ENCODE results near the gene FAR2.
"Not testable (repeated sequence)": the region's sequence is repeated elsewhere in the genome, so short reads cannot be mapped to it uniquely, and the experiment has no call there.

Gene FAR2

GRCh38 chr12:29148911-29149690 is at the start of gene FAR2:
Gene FAR2, plus strand, starts transcription at chr12:29149278. Its CDS starts 121,172 bp downstream, at chr12:29270450.
- peak within 1 kb of the TSS; percentile 56 for H3K4me3 ChIP-seq
- peak; percentile 39 to 78 for DNase-seq (ENCODE audit: low spot score in 2 of 2)
- in situ Hi-C loops (cut with MboI; ENCODE audit: low sequenced_read_pairs): no loop called here

GRCh38 chr12:29102741-29103140 is 46.3 kb upstream of the FAR2 start:
- in situ Hi-C loops (cut with MboI; ENCODE audit: low sequenced_read_pairs): no loop called here
- no peak for DNase-seq (ENCODE audit: low spot score in 2 of 2)
- Histone ChIP-seq H3K9me3 (no peaks in the 10 kb centered on the region), H3K4me3 (no peak overlapping the region), H3K36me3 (replicated peaks) (no peaks in the 10 kb centered on the region), H3K27me3 (ENCODE audit: low read depth) (0 out of 2 replicates have a peak, but pooled peaks cover 2% of the 10 kb centered on the region), H3K4me1 (no peaks in the 10 kb centered on the region)

More at GRCh38 chr12:29148911-29149690, at the start of gene FAR2:
- Histone ChIP-seq H3K27me3 (ENCODE audit: low read depth) (no peaks in the 10 kb centered on the region), H3K36me3 (replicated peaks) (no peaks in the 10 kb centered on the region), H3K4me1 (peaks cover 13% of the 10 kb centered on the region), H3K9me3 (no peaks in the 10 kb centered on the region)

- DNase-seq (ENCODE audit: low spot score in 2 of 2): no peak
- Histone ChIP-seq H3K4me3 (no peak overlapping the region), H3K4me1 (no peaks in the 10 kb centered on the region)
Observed at GRCh38 chr12:29103539-29103974, 45.5 kb upstream of the FAR2 start.

GRCh38 chr12:29104516-29104915 is 44.6 kb upstream of the FAR2 start:
- H3K4me1 ChIP-seq: no peaks in the 10 kb centered on the region
- H3K4me3 ChIP-seq: no peak overlapping the region
- H3K9me3 ChIP-seq: no peaks in the 10 kb centered on the region
- H3K27me3 ChIP-seq (ENCODE audit: low read depth): 0 out of 2 replicates have a peak, but pooled peaks cover 2% of the 10 kb centered on the region
- no peak for DNase-seq (ENCODE audit: low spot score in 2 of 2)
- in situ Hi-C loops (cut with MboI; ENCODE audit: low sequenced_read_pairs): no loop called here
- H3K36me3 ChIP-seq (replicated peaks): no peaks in the 10 kb centered on the region

More at GRCh38 chr12:29103539-29103974, 45.5 kb upstream of the FAR2 start:
- in situ Hi-C loops (cut with MboI; ENCODE audit: low sequenced_read_pairs): no loop called here
- H3K27me3 ChIP-seq (ENCODE audit: low read depth): 0 out of 2 replicates have a peak, but pooled peaks cover 2% of the 10 kb centered on the region
- no peaks in the 10 kb centered on the region for H3K9me3 ChIP-seq
- H3K36me3 ChIP-seq (replicated peaks): no peaks in the 10 kb centered on the region

GRCh38 chr12:29110506-29111442 is 38.3 kb upstream of the FAR2 start:
- Histone ChIP-seq H3K36me3 (replicated peaks) (no peaks in the 10 kb centered on the region), H3K9me3 (no peaks in the 10 kb centered on the region), H3K4me3 (no peak overlapping the region), H3K4me1 (no peaks in the 10 kb centered on the region), H3K27me3 (ENCODE audit: low read depth) (no peaks in the 10 kb centered on the region)
- DNase-seq (ENCODE audit: low spot score in 2 of 2): no peak
- in situ Hi-C loops (cut with MboI; ENCODE audit: low sequenced_read_pairs): no loop called here

GRCh38 chr12:29113101-29113500 is 36.0 kb upstream of the FAR2 start:
- no peak for DNase-seq (ENCODE audit: low spot score in 2 of 2)
- H3K4me3 ChIP-seq: no peak overlapping the region
- no peaks in the 10 kb centered on the region; the same call in 1 of the 2 replicates for H3K27me3 ChIP-seq (ENCODE audit: low read depth)
- H3K36me3 ChIP-seq (replicated peaks): no peaks in the 10 kb centered on the region
- in situ Hi-C loops (cut with MboI; ENCODE audit: low sequenced_read_pairs): no loop called here
- no peaks in the 10 kb centered on the region for H3K9me3 ChIP-seq
- no peaks in the 10 kb centered on the region for H3K4me1 ChIP-seq

- no peak overlapping the region for H3K4me3 ChIP-seq
- no peaks in the 10 kb centered on the region for H3K4me1 ChIP-seq
- in situ Hi-C loops (cut with MboI; ENCODE audit: low sequenced_read_pairs): no loop called here
- no peak for DNase-seq (ENCODE audit: low spot score in 2 of 2)
- no peaks in the 10 kb centered on the region for H3K9me3 ChIP-seq
- H3K27me3 ChIP-seq (ENCODE audit: low read depth): no peaks in the 10 kb centered on the region; the same call in 1 of the 2 replicates
- H3K36me3 ChIP-seq (replicated peaks): no peaks in the 10 kb centered on the region
Observed at GRCh38 chr12:29116414-29116813, 32.7 kb upstream of the FAR2 start.

- H3K4me1 ChIP-seq: no peaks in the 10 kb centered on the region
- no peak for DNase-seq (ENCODE audit: low spot score in 2 of 2)
- no peaks in the 10 kb centered on the region for H3K9me3 ChIP-seq
- H3K27me3 ChIP-seq (ENCODE audit: low read depth): no peaks in the 10 kb centered on the region
- no peak overlapping the region for H3K4me3 ChIP-seq
- H3K36me3 ChIP-seq (replicated peaks): no peaks in the 10 kb centered on the region
- in situ Hi-C loops (cut with MboI; ENCODE audit: low sequenced_read_pairs): no loop called here
Observed at GRCh38 chr12:29131539-29131938, 17.5 kb upstream of the FAR2 start.

GRCh38 chr12:29132316-29132715 is 16.8 kb upstream of the FAR2 start:
- in situ Hi-C loops (cut with MboI; ENCODE audit: low sequenced_read_pairs): no loop called here
- H3K4me1 ChIP-seq: no peaks in the 10 kb centered on the region
- no peaks in the 10 kb centered on the region for H3K27me3 ChIP-seq (ENCODE audit: low read depth)
- no peaks in the 10 kb centered on the region for H3K9me3 ChIP-seq
- DNase-seq (ENCODE audit: low spot score in 2 of 2): no peak
- no peaks in the 10 kb centered on the region for H3K36me3 ChIP-seq (replicated peaks)
- H3K4me3 ChIP-seq: no peak overlapping the region

GRCh38 chr12:29133181-29133580 is 15.9 kb upstream of the FAR2 start:
- in situ Hi-C loops (cut with MboI; ENCODE audit: low sequenced_read_pairs): no loop called here
- H3K27me3 ChIP-seq (ENCODE audit: low read depth): no peaks in the 10 kb centered on the region
- no peaks in the 10 kb centered on the region for H3K4me1 ChIP-seq
- no peaks in the 10 kb centered on the region for H3K9me3 ChIP-seq
- H3K36me3 ChIP-seq (replicated peaks): no peaks in the 10 kb centered on the region
- no peak for DNase-seq (ENCODE audit: low spot score in 2 of 2)
- no peak overlapping the region for H3K4me3 ChIP-seq

- no peak for DNase-seq (ENCODE audit: low spot score in 2 of 2)
- H3K27me3 ChIP-seq (ENCODE audit: low read depth): no peaks in the 10 kb centered on the region
- H3K4me3 ChIP-seq: no peak overlapping the region
- no peaks in the 10 kb centered on the region for H3K9me3 ChIP-seq
- no peaks in the 10 kb centered on the region for H3K36me3 ChIP-seq (replicated peaks)
- in situ Hi-C loops (cut with MboI; ENCODE audit: low sequenced_read_pairs): no loop called here
- H3K4me1 ChIP-seq: no peaks in the 10 kb centered on the region
Observed at GRCh38 chr12:29133680-29134079, 15.4 kb upstream of the FAR2 start.

GRCh38 chr12:29138256-29138655 is 10.8 kb upstream of the FAR2 start:
- DNase-seq (ENCODE audit: low spot score in 2 of 2); H3K9me3 ChIP-seq; H3K4me3 ChIP-seq; H3K27me3 ChIP-seq (ENCODE audit: low read depth); in situ Hi-C loops (cut with MboI; ENCODE audit: low sequenced_read_pairs); H3K4me1 ChIP-seq; H3K36me3 ChIP-seq (replicated peaks): not testable (repeated sequence)

- H3K27me3 ChIP-seq (ENCODE audit: low read depth); H3K4me1 ChIP-seq; in situ Hi-C loops (cut with MboI; ENCODE audit: low sequenced_read_pairs); DNase-seq (ENCODE audit: low spot score in 2 of 2); H3K9me3 ChIP-seq; H3K4me3 ChIP-seq; H3K36me3 ChIP-seq (replicated peaks): not testable (repeated sequence)
Observed at GRCh38 chr12:29138855-29139254, 10.2 kb upstream of the FAR2 start.

Data from HAP-1 (cell line).